ENCODE results near the gene STT3B.
"Not testable (repeated sequence)": the region's sequence is repeated elsewhere in the genome, so short reads cannot be mapped to it uniquely, and the experiment has no call there.

Gene STT3B

GRCh38 chr3:31592764-31593163 is 60.0 kb downstream of the STT3B start:
- DNase-seq: no peak

- DNase-seq: no peak
These were observed 63.5 kb downstream of the STT3B start for GRCh38 chr3:31596176-31596575.

- no peak for DNase-seq
These were observed 67.7 kb downstream of the STT3B start for GRCh38 chr3:31600431-31600830.

GRCh38 chr3:31605333-31605732 is 72.6 kb downstream of the STT3B start:
- not testable (repeated sequence) for DNase-seq

GRCh38 chr3:31606453-31606852 is 73.7 kb downstream of the STT3B start:
- no peak for DNase-seq

- peak in 3 of 56 donors; percentile 0 to 6 (median 0) for DNase-seq
These were observed 78.1 kb downstream of the STT3B start for GRCh38 chr3:31610700-31611275.

GRCh38 chr3:31613177-31613576 is 80.5 kb downstream of the STT3B start:
- no peak for DNase-seq

GRCh38 chr3:31613654-31614053 is 80.9 kb downstream of the STT3B start:
- DNase-seq: no peak

- DNase-seq: no peak
These were observed 81.6 kb downstream of the STT3B start for GRCh38 chr3:31614162-31614921.

- no peak for DNase-seq
These were observed 82.5 kb downstream of the STT3B start for GRCh38 chr3:31615071-31615875.

GRCh38 chr3:31616711-31617110 is 84.0 kb downstream of the STT3B start:
- no peak for DNase-seq

GRCh38 chr3:31620656-31621055 is 87.9 kb downstream of the STT3B start:
- DNase-seq: no peak

- DNase-seq: no peak
These were observed 88.6 kb downstream of the STT3B start for GRCh38 chr3:31621314-31621713.

GRCh38 chr3:31622636-31623288 is 90.0 kb downstream of the STT3B start:
- DNase-seq: no peak

- no peak for DNase-seq
These were observed 91.5 kb downstream of the STT3B start for GRCh38 chr3:31624083-31624709.

- DNase-seq: no peak
These were observed 92.6 kb downstream of the STT3B start for GRCh38 chr3:31625358-31625757.

- no peak for DNase-seq
These were observed 96.3 kb downstream of the STT3B start for GRCh38 chr3:31629054-31629453.

GRCh38 chr3:31634476-31634875 is 101.8 kb downstream of the STT3B start:
- no peak for DNase-seq

GRCh38 chr3:31635545-31635944 is 102.8 kb downstream of the STT3B start:
- no peak for DNase-seq

- no peak for DNase-seq
These were observed 103.3 kb downstream of the STT3B start for GRCh38 chr3:31636049-31636448.

- DNase-seq: no peak
These were observed 104.1 kb downstream of the STT3B start for GRCh38 chr3:31636694-31637442.
